Measurements from ENCODE around the gene MARF1.
"Not testable (repeated sequence)": the region's sequence is repeated elsewhere in the genome, so short reads cannot be mapped to it uniquely, and the experiment has no call there.

Gene MARF1

GRCh38 chr16:15650698-15651171 lies 7.8 kb upstream of the MARF1 start:
- peak; percentile 40 for DNase-seq

GRCh38 chr16:15650019-15650697 lies 7.2 kb upstream of the MARF1 start, which contains the start of gene NDE1:
Gene NDE1, plus strand, starts transcription at chr16:15650245. Its CDS starts 14,534 bp downstream, at chr16:15664779.
- DNase-seq = peak; percentile 87

GRCh38 chr16:15649727-15650018 lies 6.7 kb upstream of the MARF1 start:
- DNase-seq = no peak

- not testable (repeated sequence) for DNase-seq
Observed at GRCh38 chr16:15649311-15649710, 6.4 kb upstream of the MARF1 start.

GRCh38 chr16:15648135-15648730 lies 5.3 kb upstream of the MARF1 start:
- no peak for DNase-seq

GRCh38 chr16:15647294-15648014 lies 4.5 kb upstream of the MARF1 start:
- DNase-seq = no peak

GRCh38 chr16:15646557-15647293 lies 3.8 kb upstream of the MARF1 start:
- not testable (repeated sequence) for DNase-seq

- DNase-seq = not testable (repeated sequence)
Observed at GRCh38 chr16:15644962-15645465, 2.1 kb upstream of the MARF1 start.

- DNase-seq = no peak
Observed at GRCh38 chr16:15644267-15644961, 1.5 kb upstream of the MARF1 start.

GRCh38 chr16:15643946-15644250 lies 944 bp upstream of the MARF1 start:
- no peak for DNase-seq

- peak; percentile 75 for DNase-seq
Observed at GRCh38 chr16:15642557-15643047, 352 bp downstream of the MARF1 start.

- DNase-seq = no peak
Observed at GRCh38 chr16:15641753-15642556, 999 bp downstream of the MARF1 start.

GRCh38 chr16:15640966-15641365 lies 2.0 kb downstream of the MARF1 start:
- no peak for DNase-seq

- DNase-seq = no peak
Observed at GRCh38 chr16:15639061-15639568, 3.8 kb downstream of the MARF1 start.

GRCh38 chr16:15636392-15636873 lies 6.5 kb downstream of the MARF1 start:
- DNase-seq = no peak

- DNase-seq = no peak
Observed at GRCh38 chr16:15635926-15636325, 7.0 kb downstream of the MARF1 start.

GRCh38 chr16:15631730-15632409 lies 11.1 kb downstream of the MARF1 start:
- no peak for DNase-seq

GRCh38 chr16:15621889-15622288 lies 21.1 kb downstream of the MARF1 start:
- DNase-seq = no peak

- DNase-seq = no peak
Observed at GRCh38 chr16:15621456-15621855, 21.5 kb downstream of the MARF1 start.

GRCh38 chr16:15620611-15621195 lies 22.3 kb downstream of the MARF1 start:
- DNase-seq = no peak

Measured in effector CD4-positive, alpha-beta T cell (primary cell).